Activated effector memory CD4-positive, alpha-beta T cell treated with Interleukin-2 at 50 U/mL for 16 hours (primary cell): ENCODE results near the gene RNF38.
"Not testable (repeated sequence)": the region's sequence is repeated elsewhere in the genome, so short reads cannot be mapped to it uniquely, and the experiment has no call there.

Experiments
- DNase-seq: peaks from one replicate; pipeline ENCODE4 v3.0.0-alpha.2; 2020

Gene RNF38

DNA sequence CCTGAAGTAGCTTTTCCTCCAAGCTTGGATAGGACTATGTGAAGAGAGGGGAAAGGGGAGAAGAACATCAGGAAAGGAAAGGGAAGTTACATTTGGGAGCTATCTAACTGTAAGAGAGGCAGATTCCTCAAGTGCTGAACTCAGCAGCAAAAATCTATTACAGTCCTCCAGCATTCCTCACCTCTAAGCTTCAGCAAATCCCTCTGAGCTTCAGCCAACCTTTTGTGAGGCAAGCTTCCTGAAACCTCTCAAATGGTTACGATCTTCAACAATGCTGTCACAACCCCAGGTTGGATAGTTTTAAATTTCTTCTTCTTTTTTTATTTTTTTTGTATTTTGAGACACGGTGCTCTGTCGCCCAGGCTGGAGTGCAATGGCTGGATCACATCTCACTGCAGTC is 2.5 kb upstream of the RNF38 start:
- no peak for DNase-seq

DNA sequence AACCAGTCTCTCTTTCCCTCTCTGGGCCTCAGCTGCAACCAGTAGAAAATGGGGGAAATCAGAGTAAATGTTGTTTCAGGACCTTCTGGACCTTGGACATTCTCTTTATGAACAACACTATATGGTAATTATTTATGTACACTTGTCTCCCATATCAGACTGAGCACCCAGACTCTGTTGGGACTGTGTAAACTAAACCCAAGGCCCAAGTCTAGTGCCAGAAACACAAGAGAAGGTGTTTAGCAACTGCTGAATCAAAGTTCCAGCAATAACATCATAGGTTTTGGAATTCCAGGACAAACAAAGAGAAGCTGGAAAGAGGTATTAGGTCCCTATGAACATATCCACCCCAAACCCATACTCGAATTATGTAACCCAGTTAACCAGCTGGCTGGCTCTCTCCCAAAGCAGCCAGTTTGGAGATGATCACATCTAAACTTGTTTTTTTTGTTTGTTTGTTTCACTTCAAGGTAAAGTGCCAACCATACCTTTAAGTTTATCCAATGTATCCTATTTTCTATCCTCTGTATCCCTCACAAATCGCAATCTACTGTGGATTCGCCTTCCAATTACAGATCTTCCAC is 1.9 kb upstream of the RNF38 start:
- no peak for DNase-seq

DNA sequence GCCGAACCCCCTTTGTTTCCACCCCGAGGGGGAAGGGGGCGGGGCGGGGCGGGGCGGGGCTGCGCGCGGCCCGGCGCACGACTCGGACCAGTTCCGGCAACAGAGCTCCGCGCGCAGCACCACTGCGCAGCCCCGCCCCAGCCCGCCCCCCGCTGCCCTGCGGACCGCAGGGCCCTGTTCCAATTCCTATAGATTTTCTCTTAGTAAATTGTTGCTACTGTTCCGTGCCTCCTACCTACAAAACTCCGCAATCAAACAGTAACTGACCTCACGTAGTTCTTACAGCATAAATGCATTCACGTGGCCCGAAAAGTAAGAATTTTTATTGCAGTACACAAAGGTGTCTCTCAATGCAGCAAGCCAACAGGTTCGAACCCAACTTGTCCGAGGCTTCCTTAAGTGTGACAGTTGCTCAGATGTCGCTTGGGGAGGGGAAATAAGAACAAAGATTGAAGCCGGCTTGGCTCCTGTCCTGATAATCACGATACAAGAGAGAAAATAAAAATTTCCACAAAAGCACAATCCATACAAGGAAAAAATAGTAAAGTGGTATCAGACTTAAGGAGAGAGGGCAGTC is 1.2 kb upstream of the RNF38 start:
- no peak for DNase-seq

DNA sequence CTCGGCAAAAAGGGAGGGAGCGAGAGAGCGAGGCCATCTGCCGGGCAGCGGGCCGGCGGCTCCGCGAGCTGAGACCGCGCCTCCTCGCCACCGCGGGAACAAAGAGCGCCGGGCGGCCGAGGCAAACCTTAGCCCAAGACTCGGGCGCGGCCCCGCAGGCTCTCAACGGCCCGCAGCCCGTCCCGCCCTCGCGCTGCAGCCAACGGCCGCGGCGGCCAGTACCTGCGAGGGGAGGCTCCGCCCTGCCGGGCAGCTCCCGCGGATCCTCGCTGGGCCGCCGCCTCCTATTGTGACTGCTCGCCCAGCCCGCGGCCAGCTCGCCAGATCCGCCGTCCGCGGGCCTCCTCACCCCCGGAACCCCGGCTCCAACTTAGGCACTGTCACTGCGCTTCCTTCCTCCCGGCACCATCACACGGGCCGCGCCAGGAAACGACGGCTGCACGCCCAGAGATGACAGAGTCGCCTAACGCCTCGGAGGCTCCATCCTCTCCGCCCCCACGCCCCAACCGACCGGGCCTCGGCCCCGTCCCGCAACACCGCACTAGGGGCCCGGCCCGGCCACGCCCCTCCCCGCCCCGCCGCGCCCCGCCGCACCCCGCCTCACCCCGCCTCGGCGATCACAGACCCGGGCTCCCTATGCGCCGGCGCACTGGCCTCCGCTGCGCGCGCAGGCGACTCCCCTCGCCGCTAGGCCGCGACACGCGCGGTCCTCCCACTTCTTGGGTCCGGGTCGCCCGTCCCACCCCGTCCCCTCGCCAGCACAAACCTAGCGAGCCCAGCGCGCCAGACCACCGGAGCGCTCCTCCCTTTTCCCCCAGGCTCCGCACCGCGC is 479 bp upstream of the RNF38 start:
- DNase-seq, result peak; percentile 88

DNA sequence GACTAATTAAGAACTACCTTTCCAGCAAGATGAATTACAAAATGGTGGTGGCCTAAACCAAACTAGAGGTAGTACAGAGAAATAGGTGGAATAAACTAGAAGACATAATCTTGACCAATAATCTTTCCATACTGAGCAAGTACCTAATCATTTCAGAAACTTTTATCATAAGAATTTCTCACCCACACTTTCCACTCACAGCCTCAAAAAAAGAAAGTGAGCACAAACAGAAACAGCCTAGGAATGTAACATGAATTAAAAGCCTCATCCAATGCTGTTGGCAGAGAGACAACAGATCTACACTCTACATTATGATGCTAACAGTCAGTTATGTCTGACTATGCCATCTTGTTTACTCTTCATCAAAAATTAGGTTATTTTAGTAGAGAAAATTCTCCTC is 1.3 kb downstream of the RNF38 start:
- DNase-seq, result no peak

DNA sequence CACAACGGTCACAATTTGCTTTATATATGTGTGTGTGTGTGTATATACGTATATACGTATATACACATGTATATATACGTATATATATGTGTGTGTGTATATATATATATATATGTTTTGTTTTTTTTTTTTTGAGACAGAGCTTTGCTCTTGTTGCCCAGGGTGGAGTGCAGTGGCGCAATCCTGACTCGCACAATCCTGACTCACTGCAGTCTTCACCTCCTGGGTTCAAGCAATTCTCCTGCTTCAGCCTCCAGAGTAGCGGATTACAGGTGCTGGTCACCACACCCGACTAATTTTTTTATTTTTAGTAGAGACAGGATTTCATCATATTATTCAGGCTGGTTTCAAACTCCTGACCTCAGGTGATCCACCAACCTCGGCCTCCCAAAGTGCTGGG is 3.1 kb downstream of the RNF38 start:
- DNase-seq, result no peak

DNA sequence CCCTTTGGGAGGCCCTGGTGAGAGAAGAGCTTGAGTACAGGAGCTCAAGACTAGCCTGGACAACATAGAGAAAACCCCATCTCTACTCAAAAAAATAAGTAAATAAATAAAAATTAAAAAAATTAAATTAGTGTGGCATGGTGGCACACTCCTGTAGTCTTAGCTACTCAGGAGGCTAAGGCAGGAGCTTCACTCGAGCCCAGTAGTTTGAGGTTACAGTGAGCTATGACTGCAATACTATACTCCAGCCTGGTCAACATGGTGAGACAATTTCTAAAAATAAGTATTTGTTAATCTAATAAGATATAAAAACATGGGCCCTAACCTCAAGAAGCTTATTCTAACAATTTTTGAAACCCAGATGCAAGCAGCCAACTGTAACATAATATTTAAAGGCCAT is 7.6 kb downstream of the RNF38 start:
- no peak for DNase-seq

DNA sequence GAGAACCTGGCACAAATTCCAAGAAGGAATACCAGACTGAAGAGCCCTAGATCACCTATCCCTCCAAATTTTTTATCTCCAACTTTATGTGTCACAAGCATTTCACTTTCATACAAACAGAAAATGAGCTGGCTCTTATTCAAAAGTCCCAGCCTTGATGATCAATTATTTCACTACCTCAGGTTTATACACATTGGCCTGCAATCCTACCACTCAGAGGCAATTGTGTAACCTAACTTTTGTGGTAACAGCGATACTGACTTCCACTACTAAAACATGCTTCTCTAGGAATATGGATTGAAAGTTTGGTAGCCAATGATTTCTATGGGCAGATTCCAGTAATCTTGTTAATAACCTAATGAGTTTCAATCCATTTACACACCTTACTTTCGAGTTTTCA is 10.5 kb downstream of the RNF38 start:
- DNase-seq, result no peak

DNA sequence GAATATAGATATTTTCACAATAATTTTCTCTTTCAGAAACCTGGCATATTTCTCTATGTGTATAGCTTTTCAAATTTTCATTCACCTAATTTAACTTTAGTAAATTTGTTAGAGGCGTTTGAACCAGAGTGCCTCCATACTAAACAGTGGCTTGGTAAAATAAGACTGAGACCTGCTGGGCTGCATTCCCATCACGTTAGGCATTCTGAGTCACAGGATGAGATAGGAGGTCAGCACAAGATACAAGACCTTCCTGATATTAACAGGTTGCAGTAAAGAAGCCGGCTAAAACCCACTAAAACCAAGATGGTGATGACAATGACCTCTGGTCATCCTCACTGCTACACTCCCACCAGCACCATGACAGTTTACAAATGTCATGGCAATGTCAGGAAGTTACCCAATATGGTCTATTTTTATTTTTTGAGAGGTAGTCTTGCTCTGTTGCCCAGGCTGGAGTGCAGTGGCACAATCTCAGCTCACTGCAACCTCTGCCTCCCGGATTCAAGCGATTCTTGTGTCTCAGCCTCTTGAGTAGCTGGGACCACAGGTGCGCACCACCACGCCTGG is 13.6 kb downstream of the RNF38 start:
- DNase-seq, result not testable (repeated sequence)

DNA sequence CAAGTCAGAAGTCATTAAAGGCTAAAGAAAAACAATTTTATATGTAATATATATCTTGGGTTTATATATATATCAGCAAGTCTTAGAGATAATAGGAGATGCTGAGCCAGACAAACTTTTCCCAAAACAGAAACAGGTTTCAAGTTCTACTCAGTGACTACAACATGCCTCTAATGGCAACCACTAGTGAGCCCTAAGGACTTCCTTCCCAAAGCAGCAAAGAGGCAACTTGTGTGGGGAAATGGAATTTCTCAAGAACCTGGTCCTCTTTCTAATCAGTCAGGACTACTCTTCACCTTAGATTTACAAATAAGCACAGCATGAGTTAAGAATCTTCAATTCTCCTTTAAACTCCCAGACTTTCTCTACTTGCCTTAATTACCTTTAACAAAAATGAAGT is 17.6 kb downstream of the RNF38 start:
- no peak for DNase-seq

DNA sequence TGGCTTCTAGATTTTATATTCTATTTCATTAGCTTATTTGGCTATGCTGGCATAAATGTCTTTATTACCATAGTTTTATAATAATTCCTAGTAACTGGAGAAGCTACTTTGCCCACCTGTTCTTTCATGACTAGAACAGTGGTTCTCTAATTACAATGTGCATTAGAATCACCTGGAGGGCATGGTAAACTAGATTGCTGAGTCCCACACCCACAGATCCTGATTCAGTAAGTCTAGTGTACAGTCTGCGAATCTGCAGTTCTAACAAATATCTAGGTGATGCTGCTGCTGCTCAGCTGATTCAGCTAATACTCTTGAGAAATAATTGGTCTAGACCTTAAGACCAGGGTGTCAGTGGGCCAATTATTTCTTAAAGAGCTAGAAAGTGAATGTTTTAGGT is 35.5 kb downstream of the RNF38 start:
- no peak for DNase-seq

DNA sequence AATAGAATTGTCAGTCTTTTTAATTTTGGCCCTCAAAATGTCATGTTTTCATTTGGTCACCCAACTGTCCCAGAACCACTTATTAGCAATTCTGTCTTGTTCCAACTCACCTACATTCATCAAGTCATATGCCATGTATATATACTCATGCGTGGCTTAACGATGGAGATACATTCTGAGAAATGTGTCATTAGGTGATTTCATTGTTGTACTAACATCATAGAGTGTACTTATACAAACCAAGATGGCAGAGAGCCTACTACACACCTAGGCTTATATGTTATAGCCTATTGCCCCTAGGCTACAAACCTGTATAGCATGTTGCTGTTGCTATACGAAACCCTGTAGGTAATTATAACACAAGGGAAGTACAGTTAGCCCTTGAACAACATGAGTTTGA is 36.6 kb downstream of the RNF38 start:
- no peak for DNase-seq

DNA sequence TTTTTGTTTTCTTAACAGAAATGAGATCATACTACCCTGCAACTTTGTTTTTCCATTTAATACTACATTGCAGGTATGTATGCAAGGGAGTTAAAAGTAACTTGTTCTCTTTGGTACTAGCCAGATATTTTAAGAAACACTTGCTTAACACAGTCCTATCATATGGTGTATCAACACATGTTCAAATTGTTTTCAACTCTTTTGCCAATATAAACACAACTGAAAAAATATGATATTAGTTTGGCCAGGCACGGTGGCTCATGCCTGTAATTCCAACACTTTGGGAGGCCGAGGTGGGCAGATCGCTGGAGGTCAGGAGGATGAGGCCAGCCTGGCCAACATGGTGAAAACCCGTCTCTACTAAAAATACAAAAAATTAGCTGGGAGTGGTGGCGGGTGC is 41.6 kb downstream of the RNF38 start:
- no peak for DNase-seq

DNA sequence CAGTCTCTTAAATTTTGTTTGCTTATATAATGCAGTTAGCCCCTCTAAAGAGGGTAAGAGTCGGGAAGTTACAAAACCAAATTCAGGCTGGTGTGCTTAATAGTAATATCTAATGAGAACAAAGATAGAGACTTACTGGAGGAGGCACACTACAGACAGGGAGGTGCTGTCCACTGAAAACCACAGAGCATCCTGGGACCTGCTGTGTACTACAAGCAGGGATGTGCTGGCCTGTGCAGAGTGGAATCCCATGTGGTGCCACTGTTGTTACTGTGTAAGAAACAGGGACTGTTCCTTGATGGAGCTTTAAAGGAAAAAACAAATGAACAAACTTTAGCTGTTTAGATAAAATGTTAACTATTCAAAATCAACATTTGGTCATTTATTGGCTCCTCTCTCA is 42.4 kb downstream of the RNF38 start:
- DNase-seq, result no peak

DNA sequence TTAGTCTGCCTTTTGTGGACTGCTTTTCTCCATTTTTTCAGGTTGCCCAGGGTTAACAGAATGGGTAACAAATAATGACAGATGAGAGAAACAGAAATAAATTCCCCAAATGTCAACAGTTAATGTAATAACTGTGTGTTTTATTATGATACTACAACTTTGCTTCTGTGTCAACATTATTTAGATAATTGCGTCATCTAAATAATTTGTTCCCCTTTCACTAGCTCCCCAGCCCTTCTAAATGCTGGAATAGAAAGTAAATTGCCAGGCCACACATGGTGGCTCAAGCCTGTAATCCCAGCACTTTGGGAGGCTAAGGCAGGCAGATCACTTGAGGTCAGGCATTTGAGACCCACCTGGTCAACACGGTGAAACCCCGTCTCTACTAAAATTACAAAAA is 53.5 kb downstream of the RNF38 start:
- no peak for DNase-seq

DNA sequence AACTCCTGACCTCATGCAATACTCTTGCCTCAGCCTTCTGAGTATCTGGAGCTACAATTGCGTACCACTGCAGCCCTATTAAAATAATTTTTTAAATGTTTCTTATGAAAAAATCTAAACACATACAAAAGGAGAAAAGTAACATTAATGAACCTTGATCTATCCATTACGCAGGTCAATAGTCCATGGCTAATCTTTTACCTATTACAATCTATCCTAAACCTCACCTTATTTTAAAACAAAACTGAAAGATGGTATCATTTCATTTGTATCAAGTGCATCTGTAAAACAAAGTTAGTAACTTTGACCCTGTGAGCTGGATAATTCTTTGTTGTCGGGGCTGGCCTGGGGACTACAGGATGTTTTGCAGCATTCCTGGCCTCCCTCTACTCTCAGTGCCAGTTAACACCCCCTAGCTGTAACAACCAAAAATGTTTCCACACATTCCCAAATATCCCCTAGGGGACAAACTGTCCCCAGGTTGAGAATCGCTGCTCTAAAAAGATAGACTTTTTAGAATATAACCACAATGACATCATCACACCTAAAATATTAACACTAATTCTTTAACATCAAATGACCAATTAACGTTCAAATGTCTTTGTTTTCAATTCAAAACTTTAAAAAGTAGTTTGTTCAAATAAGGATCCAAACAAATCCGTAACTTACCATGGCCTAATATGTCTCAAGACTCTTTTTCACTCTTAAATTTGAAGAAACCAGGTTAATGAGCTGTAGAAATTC is 54.8 kb downstream of the RNF38 start:
- no peak for DNase-seq

DNA sequence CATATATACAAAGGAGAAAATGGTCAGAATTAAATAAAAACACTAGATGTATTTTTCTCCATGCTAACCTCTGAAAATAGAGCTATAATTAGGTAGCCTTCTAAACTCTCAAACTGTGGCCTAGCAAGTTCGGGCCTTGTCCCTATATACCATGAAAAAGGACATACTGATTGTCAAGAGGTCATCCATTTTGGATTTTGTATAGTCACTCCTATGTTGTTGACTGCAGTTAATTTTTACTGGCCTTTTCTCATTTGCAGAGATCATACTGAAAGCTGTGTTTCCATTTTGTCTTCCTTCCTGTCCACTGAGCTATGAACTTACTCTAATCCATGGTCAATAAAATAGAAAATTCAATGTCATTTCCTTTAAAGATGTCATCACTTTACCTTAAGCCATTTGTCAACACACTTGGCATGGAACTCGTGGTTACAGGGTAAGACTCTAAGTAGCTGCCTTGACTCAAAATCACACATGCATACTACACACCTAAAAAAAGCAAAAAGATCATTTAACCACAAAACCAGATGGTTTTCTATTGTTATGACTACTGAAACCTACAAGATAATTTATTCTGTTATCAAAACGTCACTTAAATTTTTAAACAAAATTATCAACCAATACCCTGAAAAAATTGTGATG is 58.0 kb downstream of the RNF38 start:
- DNase-seq, result no peak

DNA sequence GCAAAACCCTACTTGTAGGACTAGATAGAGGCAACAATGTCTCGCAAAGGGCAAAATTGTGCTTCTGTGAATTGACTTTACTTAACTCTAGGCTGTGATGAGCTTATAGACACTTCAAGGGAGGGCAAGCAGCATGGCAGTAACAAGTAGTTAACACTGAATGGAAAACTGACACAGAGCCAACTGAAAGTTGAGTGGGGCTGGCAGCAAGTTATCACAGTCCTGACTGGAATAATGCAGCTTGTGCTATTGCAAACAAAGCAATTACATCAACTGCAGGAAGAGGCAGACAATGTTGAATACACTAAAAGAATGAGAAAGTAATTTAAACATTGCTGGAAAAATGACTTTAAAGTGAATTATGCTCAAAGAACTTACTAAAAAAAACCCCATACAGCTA is 62.2 kb downstream of the RNF38 start:
- DNase-seq, result no peak

DNA sequence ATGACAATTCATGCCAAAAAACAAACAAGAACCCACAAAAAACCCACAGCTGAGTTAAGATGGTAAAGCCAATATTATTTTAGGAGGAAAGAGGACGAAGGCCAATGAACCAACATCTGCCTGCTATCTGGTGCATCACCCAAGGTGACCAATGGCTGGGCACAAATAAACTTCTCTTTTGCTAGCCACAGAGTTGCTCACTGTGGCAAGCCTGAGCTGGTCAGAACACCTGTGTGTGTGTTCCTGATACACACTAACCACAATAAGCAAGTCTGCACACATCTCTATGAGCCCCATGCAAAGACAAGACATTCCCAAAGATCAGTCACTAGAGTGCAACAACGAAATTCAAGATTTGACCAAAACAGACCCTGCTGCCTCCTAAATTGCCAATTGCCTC is 63.1 kb downstream of the RNF38 start:
- DNase-seq, result no peak

DNA sequence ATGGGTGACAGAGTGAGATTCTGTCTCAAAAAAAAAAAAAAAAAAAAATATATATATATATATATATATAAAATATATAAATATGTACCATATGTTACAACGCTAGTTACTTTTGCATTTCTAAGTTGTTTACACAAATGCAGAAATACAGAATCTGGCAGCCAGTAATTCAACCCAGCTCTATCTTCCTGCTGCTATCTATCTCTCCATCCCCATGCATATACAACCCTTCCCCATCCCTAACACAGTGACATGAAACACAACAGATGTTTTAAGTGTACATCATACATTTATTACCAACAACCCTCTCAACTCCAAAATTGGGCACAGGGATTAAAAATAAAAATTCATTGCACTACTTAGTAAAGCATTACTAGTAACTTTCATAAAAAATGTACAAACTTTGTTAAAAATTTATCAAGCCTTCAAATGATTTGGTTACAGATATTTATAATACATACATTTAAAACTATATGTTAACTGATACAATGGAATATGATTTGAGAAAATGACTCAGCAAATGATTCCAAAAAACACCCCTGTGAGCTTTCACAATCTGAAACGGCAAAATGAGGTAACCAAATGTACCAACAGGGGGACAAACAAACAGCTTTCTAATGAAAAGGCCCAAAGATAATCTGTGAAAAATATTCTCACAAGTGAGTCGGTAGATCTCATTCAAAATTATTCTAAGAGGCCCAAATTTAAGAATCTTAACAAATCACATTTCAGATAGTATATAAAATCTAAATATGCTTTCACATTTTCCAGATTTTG is 63.8 kb downstream of the RNF38 start:
- no peak for DNase-seq

DNA sequence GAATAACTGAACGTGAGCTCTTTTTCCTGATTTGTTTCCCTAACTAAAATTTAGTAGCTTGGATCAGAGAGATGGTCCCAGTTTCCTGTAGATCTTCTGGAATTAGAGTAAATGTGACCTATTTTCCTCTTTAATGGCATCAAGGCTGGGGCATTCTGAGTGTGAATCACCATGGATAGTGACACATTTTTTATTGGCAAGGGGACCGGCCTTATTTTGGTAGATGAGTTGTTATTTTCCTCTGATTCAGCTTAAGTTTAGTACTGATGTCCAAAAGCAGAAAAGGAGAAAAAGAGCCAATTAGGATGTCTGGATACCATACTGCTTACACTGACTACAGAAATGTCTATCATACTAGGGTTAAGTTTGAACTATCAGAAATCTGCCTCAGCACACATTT is 68.1 kb downstream of the RNF38 start:
- no peak for DNase-seq

DNA sequence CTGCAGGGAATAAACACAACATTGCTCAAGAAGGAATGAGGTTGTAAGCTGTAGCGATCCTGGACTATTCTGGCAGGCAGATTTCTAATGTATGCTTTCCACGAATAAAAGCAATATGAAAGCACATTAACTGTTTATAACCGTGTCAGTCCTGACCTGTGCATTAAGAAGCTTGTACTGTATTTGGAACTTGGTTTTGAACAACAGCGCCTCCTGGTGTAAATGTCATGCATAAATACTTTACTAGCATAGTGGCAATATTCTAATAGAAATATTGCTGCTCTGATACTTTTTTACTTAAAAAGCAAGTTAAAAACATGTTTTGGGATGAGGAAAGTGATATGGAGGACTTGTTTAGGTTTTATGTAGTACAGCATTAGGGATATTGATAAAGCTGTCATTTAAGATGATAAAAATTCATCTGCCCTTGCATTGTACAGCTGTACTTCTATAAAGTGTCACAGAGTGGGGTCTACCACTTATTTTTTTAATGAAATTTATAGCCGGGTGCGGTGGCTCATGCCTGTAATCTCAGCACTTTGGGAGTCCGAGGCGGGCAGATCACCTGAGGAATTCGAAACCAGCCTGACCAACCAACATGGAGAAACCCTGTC is 71.2 kb downstream of the RNF38 start:
- no peak for DNase-seq
